ENCODE measurements around the gene NPR3. TPM values are rescaled to one million over a fixed set of nuclear protein-coding genes. Genes with fewer than 3 reads are reported as not detected.

NPR3 gene
- 10 to 100 TPM; 16.5 to 33.9 TPM for total RNA-seq
- polyA plus RNA-seq (ENCODE audit: insufficient read length in 6 of 6) = 10 to 100 TPM; 24.4 to 48.2 (median 39.0) TPM
- long read RNA-seq, donor 1, full-length matches to known transcripts = 6 of 54 reads
- long read RNA-seq, donor 1, partial matches to known transcripts = 48 of 54 reads
- long read RNA-seq, donor 1, other reads (novel, unspliced or antisense) = 0 of 54 reads
- long read RNA-seq, donor 2, full-length matches to known transcripts = 7 of 7 reads
- long read RNA-seq, donor 2, partial matches to known transcripts = 0 of 7 reads
- long read RNA-seq, donor 2, other reads (novel, unspliced or antisense) = 0 of 7 reads
- long read RNA-seq, donor 3, full-length matches to known transcripts = 10 of 10 reads
- long read RNA-seq, donor 3, partial matches to known transcripts = 0 of 10 reads
- long read RNA-seq, donor 3, other reads (novel, unspliced or antisense) = 0 of 10 reads
- long read RNA-seq, donor 4, full-length matches to known transcripts = 3 of 8 reads
- long read RNA-seq, donor 4, partial matches to known transcripts = 1 of 8 reads
- long read RNA-seq, donor 4, other reads (novel, unspliced or antisense) = 4 of 8 reads
- long read RNA-seq, donor 5, full-length matches to known transcripts = 12 of 20 reads
- long read RNA-seq, donor 5, partial matches to known transcripts = 8 of 20 reads
- long read RNA-seq, donor 5, other reads (novel, unspliced or antisense) = 0 of 20 reads
- long read RNA-seq, donor 6, full-length matches to known transcripts = 8 of 18 reads
- long read RNA-seq, donor 6, partial matches to known transcripts = 10 of 18 reads
- long read RNA-seq, donor 6, other reads (novel, unspliced or antisense) = 0 of 18 reads
- long read RNA-seq, donor 7, full-length matches to known transcripts = 3 of 3 reads
- long read RNA-seq, donor 7, partial matches to known transcripts = 0 of 3 reads
- long read RNA-seq, donor 7, other reads (novel, unspliced or antisense) = 0 of 3 reads
- long read RNA-seq, donor 8, full-length matches to known transcripts = 7 of 7 reads
- long read RNA-seq, donor 8, partial matches to known transcripts = 0 of 7 reads
- long read RNA-seq, donor 8, other reads (novel, unspliced or antisense) = 0 of 7 reads
- long read RNA-seq, donor 9 = 0 reads
- long read RNA-seq, donor 10, partial matches to known transcripts = 0 of 1 reads
- long read RNA-seq, donor 10, other reads (novel, unspliced or antisense) = 0 of 1 reads
- long read RNA-seq, donor 11, full-length matches to known transcripts = 3 of 3 reads
- long read RNA-seq, donor 11, partial matches to known transcripts = 0 of 3 reads
- long read RNA-seq, donor 11, other reads (novel, unspliced or antisense) = 0 of 3 reads
- long read RNA-seq, donor 12, full-length matches to known transcripts = 8 of 8 reads
- long read RNA-seq, donor 12, partial matches to known transcripts = 0 of 8 reads
- long read RNA-seq, donor 12, other reads (novel, unspliced or antisense) = 0 of 8 reads

- H3K9me3 ChIP-seq = no peaks in the 10 kb centered on the region
- H3K4me1 ChIP-seq = peaks cover 12 to 55% of the 10 kb centered on the region in 2 donors
- DNase-seq (peak in 2 of 4 donors; percentile 31 to 75), ATAC-seq (peak; percentile 34)
- H3K4me3 ChIP-seq = peak within 1 kb of the TSS; percentile 56 to 62
- intact Hi-C loops (cut with DNase I) = loop anchor here in 1 of 2 donors (10.0 kb wide), 1 partner anchor 134 kb away; no protein-coding TSS in a partner anchor
- H3K36me3 ChIP-seq = no peaks in the 10 kb centered on the region
- no peak for TF ChIP-seq CTCF (IDR thresholded peaks at IDR 0.05)
- peak within 1 kb of the TSS; percentile 59 to 68 for H3K27ac ChIP-seq
- H3K27me3 ChIP-seq = peaks cover 18 to 74% of the 10 kb centered on the region in 2 donors
These were observed at the start of gene NPR3 for GRCh38 chr5:32710550-32711361. Gene NPR3 (plus strand): TSS chr5:32711321. CDS start chr5:32711777, 456 bp downstream.

GRCh38 chr5:32664523-32664922 lies 46.6 kb upstream of the NPR3 start:
- no peak overlapping the region for H3K4me3 ChIP-seq
- no peaks in the 10 kb centered on the region for H3K36me3 ChIP-seq
- H3K9me3 ChIP-seq = peaks cover 0 to 19% of the 10 kb centered on the region in 2 donors
- TF ChIP-seq CTCF (IDR thresholded peaks at IDR 0.05) = no peak
- intact Hi-C loops (cut with DNase I) = no loop called here
- no peak for ATAC-seq
- H3K27ac ChIP-seq = no peak overlapping the region
- no peaks in the 10 kb centered on the region for H3K4me1 ChIP-seq
- H3K27me3 ChIP-seq = no peaks in the 10 kb centered on the region
- DNase-seq = no peak

- no peak for TF ChIP-seq CTCF (IDR thresholded peaks at IDR 0.05)
- no peak for ATAC-seq
These were observed 42.6 kb upstream of the NPR3 start for GRCh38 chr5:32668552-32668951.

GRCh38 chr5:32673272-32673671 lies 37.8 kb upstream of the NPR3 start:
- no peaks in the 10 kb centered on the region for H3K36me3 ChIP-seq
- no peaks in the 10 kb centered on the region for H3K4me1 ChIP-seq
- no peak overlapping the region for H3K4me3 ChIP-seq
- no peak for DNase-seq
- intact Hi-C loops (cut with DNase I) = no loop called here
- TF ChIP-seq CTCF (IDR thresholded peaks at IDR 0.05) = no peak
- no peak for ATAC-seq
- no peaks in the 10 kb centered on the region for H3K27me3 ChIP-seq
- no peak overlapping the region for H3K27ac ChIP-seq
- H3K9me3 ChIP-seq = peaks cover 0 to 30% of the 10 kb centered on the region in 2 donors

More at GRCh38 chr5:32668552-32668951, 42.6 kb upstream of the NPR3 start:
- Histone ChIP-seq H3K27me3 (no peaks in the 10 kb centered on the region), H3K27ac (no peak overlapping the region), H3K4me1 (no peaks in the 10 kb centered on the region), H3K36me3 (no peaks in the 10 kb centered on the region), H3K9me3 (peaks cover 0 to 28% of the 10 kb centered on the region in 2 donors), H3K4me3 (no peak overlapping the region)
- DNase-seq = no peak
- intact Hi-C loops (cut with DNase I) = no loop called here

Data from left lung (tissue), 14 donors.